Mesendoderm (in vitro differentiated cells): Measurements from ENCODE around the gene SBNO1. TPM values are rescaled to one million over a fixed set of nuclear protein-coding genes. Genes with fewer than 3 reads are reported as not detected.
"Not testable (repeated sequence)": the region's sequence is repeated elsewhere in the genome, so short reads cannot be mapped to it uniquely, and the experiment has no call there.

ENCODE experiments used
- DNase-seq: peaks from one replicate; pipeline ENCODE4 v3.0.0; 2013
- H2AK5ac ChIP-seq: 2 replicates; pipeline ENCODE4 v1.6.1; 2013; ENCODE audit warnings: low read length, inconsistent platforms
- H2BK120ac ChIP-seq: 2 replicates; pipeline ENCODE4 v1.6.1; 2013; ENCODE audit warnings: low read depth, mild to moderate bottlenecking, low read length, moderate library complexity, mixed read lengths
- H2BK15ac ChIP-seq: replicated peaks from 2 replicates; pipeline ENCODE4 v1.6.1; 2013; ENCODE audit warnings: low read depth, mild to moderate bottlenecking, moderate library complexity
- H2BK5ac ChIP-seq: 2 replicates; pipeline ENCODE4 v1.6.1; 2013; ENCODE audit warnings: low read length, inconsistent platforms
- H3K18ac ChIP-seq: 2 replicates; pipeline ENCODE4 v1.6.1; 2013; ENCODE audit warnings: mild to moderate bottlenecking, low read length, mixed read lengths
- H3K23ac ChIP-seq: one replicate; pipeline ENCODE4 v1.6.1; 2013; ENCODE audit warnings: low read length
- H3K27ac ChIP-seq: 2 replicates; pipeline ENCODE4 v1.5.1; 2013; ENCODE audit warnings: low read depth, mild to moderate bottlenecking, inconsistent platforms, low read length, moderate library complexity
- H3K27me3 ChIP-seq: 2 replicates; pipeline ENCODE4 v1.6.1; 2013; ENCODE audit warnings: low read length, control low read depth, mild to moderate bottlenecking, inconsistent platforms; ENCODE audit not compliant: insufficient read depth, poor library complexity
- H3K36me3 ChIP-seq: 2 replicates; pipeline ENCODE4 v1.6.1; 2013; ENCODE audit warnings: low read length, inconsistent platforms; ENCODE audit not compliant: control insufficient read depth, insufficient read depth
- H3K4ac ChIP-seq: one replicate; pipeline ENCODE4 v1.6.1; 2013; ENCODE audit warnings: low read depth, mild to moderate bottlenecking, low read length, moderate library complexity
- H3K4me1 ChIP-seq: 2 replicates; pipeline ENCODE4 v1.6.1; 2013; ENCODE audit warnings: low read depth, low read length, inconsistent platforms; ENCODE audit not compliant: control insufficient read depth
- H3K4me2 ChIP-seq: 2 replicates; pipeline ENCODE4 v1.6.1; 2013; ENCODE audit warnings: low read length
- H3K4me3 ChIP-seq: 2 replicates; pipeline ENCODE4 v1.5.1; 2013; ENCODE audit warnings: mild to moderate bottlenecking, low read length
- H3K56ac ChIP-seq: one replicate; pipeline ENCODE4 v1.6.1; 2013; ENCODE audit warnings: low read length
- H3K79me1 ChIP-seq: 2 replicates; pipeline ENCODE4 v1.6.1; 2013; ENCODE audit warnings: low read length, inconsistent platforms
- H3K79me2 ChIP-seq: 2 replicates; pipeline ENCODE4 v1.6.1; 2013; ENCODE audit warnings: mild to moderate bottlenecking, low read length; ENCODE audit not compliant: control insufficient read depth, insufficient read depth
- H3K9ac ChIP-seq: 2 replicates; pipeline ENCODE4 v1.6.1; 2013; ENCODE audit warnings: low read length, inconsistent platforms
- H4K5ac ChIP-seq: one replicate; pipeline ENCODE4 v1.6.1; 2013; ENCODE audit warnings: low read length
- H4K8ac ChIP-seq: one replicate; pipeline ENCODE4 v1.6.1; 2013; ENCODE audit warnings: low read depth, mild to moderate bottlenecking, control low read depth, low read length, moderate library complexity
- WGBS: extraction: QIAGEN DNeasy Blood & Tissue Kit; methylation state at CpG from one replicate; pipeline ENCODE4 v1.1.7; 2013; ENCODE audit warnings: low lambda C conversion rate, missing lambda C conversion rate; ENCODE audit not compliant: insufficient coverage; ENCODE audit errors: extremely low coverage; 5-methylcytosine and 5-hydroxymethylcytosine counted together
- polyA plus RNA-seq, 2 experiments: library from polyadenylated mRNA; stranded (reverse); fragments of 200-250 nt; gene quantifications; one replicate each; pipeline ENCODE4 v1.2.3, GENCODE V29; 2013

Gene SBNO1
- 24.7 TPM for polyA plus RNA-seq (2013, experiment 1 of 2)
- polyA plus RNA-seq (2013, experiment 2 of 2): 24.7 TPM

- no peaks in the 10 kb centered on the region for H3K27me3 ChIP-seq
Observed at GRCh38 chr12:123364532-123365024, at the start of gene SBNO1. Gene SBNO1 (minus strand): TSS chr12:123364847. CDS start chr12:123350441, 14,406 bp downstream.

GRCh38 chr12:123410041-123410412, 45.4 kb upstream of the SBNO1 start:
- DNase-seq: no peak
- no peaks in the 10 kb centered on the region for H3K4me1 ChIP-seq
- no peak overlapping the region for H4K5ac ChIP-seq
- H3K4me2 ChIP-seq: no peak overlapping the region
- no peaks in the 10 kb centered on the region for H3K79me2 ChIP-seq
- H3K79me1 ChIP-seq: no peaks in the 10 kb centered on the region
- no peak overlapping the region for H2BK15ac ChIP-seq
- no peak overlapping the region for H3K27ac ChIP-seq
- no CpG with 5 or more reads among the region's 5 CpGs for WGBS
- H3K56ac ChIP-seq: no peak overlapping the region
- H4K8ac ChIP-seq: no peak overlapping the region
- H3K9ac ChIP-seq: no peak overlapping the region
- no peak overlapping the region for H2AK5ac ChIP-seq
- H3K4ac ChIP-seq: no peak overlapping the region
- H3K27me3 ChIP-seq: no peaks in the 10 kb centered on the region
- no peaks in the 10 kb centered on the region for H3K36me3 ChIP-seq
- H2BK120ac ChIP-seq: no peak overlapping the region
- H2BK5ac ChIP-seq: no peak overlapping the region
- H3K18ac ChIP-seq: no peak overlapping the region
- no peak overlapping the region for H3K4me3 ChIP-seq
- no peak overlapping the region for H3K23ac ChIP-seq

More at GRCh38 chr12:123364532-123365024, at the start of gene SBNO1:
- Histone ChIP-seq H2BK5ac (no peak within 1 kb of the TSS), H3K79me1 (peaks cover 3% of the 10 kb centered on the region), H2AK5ac (no peak within 1 kb of the TSS), H3K23ac (peak within 1 kb of the TSS; percentile 97), H3K4ac (peak within 1 kb of the TSS; percentile 88), H4K5ac (no peak within 1 kb of the TSS), H3K36me3 (no peaks in the 10 kb centered on the region), H3K9ac (peak within 1 kb of the TSS; percentile 98), H3K4me2 (peak within 1 kb of the TSS; percentile 93), H2BK15ac (peak within 1 kb of the TSS; percentile 99), H3K4me3 (peak within 1 kb of the TSS; percentile 95), H3K4me1 (peaks cover 2% of the 10 kb centered on the region), H3K27ac (peak within 1 kb of the TSS; percentile 93), H3K18ac (peak within 1 kb of the TSS; percentile 100), H4K8ac (peak within 1 kb of the TSS; percentile 97), H2BK120ac (peak within 1 kb of the TSS; percentile 95), H3K56ac (peak within 1 kb of the TSS; percentile 97), H3K79me2 (peaks cover 44% of the 10 kb centered on the region)
- WGBS: no CpG with 5 or more reads among the region's 47 CpGs
- DNase-seq: peak; percentile 93

- DNase-seq, H3K23ac ChIP-seq, H2AK5ac ChIP-seq, H3K79me1 ChIP-seq, H2BK15ac ChIP-seq, H3K4me1 ChIP-seq, H4K8ac ChIP-seq, H3K56ac ChIP-seq, H3K27me3 ChIP-seq, H2BK120ac ChIP-seq, H2BK5ac ChIP-seq, H3K79me2 ChIP-seq, H3K9ac ChIP-seq, H3K4ac ChIP-seq, H3K18ac ChIP-seq, H3K4me2 ChIP-seq, H4K5ac ChIP-seq, H3K27ac ChIP-seq, H3K4me3 ChIP-seq, H3K36me3 ChIP-seq: not testable (repeated sequence)
- no CpG with 5 or more reads among the region's 11 CpGs for WGBS
Observed at GRCh38 chr12:123409284-123410040, 44.8 kb upstream of the SBNO1 start.

GRCh38 chr12:123408619-123409018, 44.0 kb upstream of the SBNO1 start:
- H4K5ac ChIP-seq, H2BK5ac ChIP-seq, H3K27me3 ChIP-seq, H3K18ac ChIP-seq, H2AK5ac ChIP-seq, H3K9ac ChIP-seq, H3K23ac ChIP-seq, H3K79me1 ChIP-seq, H2BK15ac ChIP-seq, H3K27ac ChIP-seq, H2BK120ac ChIP-seq, DNase-seq, H3K56ac ChIP-seq, H3K79me2 ChIP-seq, H3K4me1 ChIP-seq, H3K4me2 ChIP-seq, H3K4me3 ChIP-seq, H4K8ac ChIP-seq, H3K4ac ChIP-seq, H3K36me3 ChIP-seq: not testable (repeated sequence)
- no CpG with 5 or more reads among the region's 7 CpGs for WGBS

GRCh38 chr12:123407934-123408333, 43.3 kb upstream of the SBNO1 start:
- not testable (repeated sequence) for H3K79me1 ChIP-seq, H3K4ac ChIP-seq, H3K4me3 ChIP-seq, H4K5ac ChIP-seq, H3K23ac ChIP-seq, H3K4me2 ChIP-seq, H3K36me3 ChIP-seq, H2BK15ac ChIP-seq, H3K79me2 ChIP-seq, H3K18ac ChIP-seq, H4K8ac ChIP-seq, H3K56ac ChIP-seq, H3K27ac ChIP-seq, DNase-seq, H3K4me1 ChIP-seq, H2BK5ac ChIP-seq, H2AK5ac ChIP-seq, H2BK120ac ChIP-seq, H3K27me3 ChIP-seq, H3K9ac ChIP-seq
- no CpG with 5 or more reads among the region's 15 CpGs for WGBS
